NCI-H1417 (cell line): ENCODE data around the gene GTF2H2.
"Not testable (repeated sequence)": the region's sequence is repeated elsewhere in the genome, so short reads cannot be mapped to it uniquely, and the experiment has no call there.

Experiments used
- DNase-seq, 3 experiments: peaks; one replicate each; lab custom pipeline; 2025; lab: John Stamatoyannopoulos, UW

GTF2H2 gene

GRCh38 chr5:71013575-71013974, 53.9 kb downstream of the GTF2H2 start:
- DNase-seq, result no peak

- no peak for DNase-seq
These were observed 56.2 kb downstream of the GTF2H2 start for GRCh38 chr5:71011194-71011792.

- DNase-seq, result not testable (repeated sequence)
These were observed 60.5 kb downstream of the GTF2H2 start for GRCh38 chr5:71006983-71007382.
